K562 (cell line): ENCODE data around the gene COL20A1. TPM values are rescaled to one million over a fixed set of nuclear protein-coding genes. Genes with fewer than 3 reads are reported as not detected.

Experiments used
- ATAC-seq: fragments of 200-7000 bp; cut with Tn5 transposase; 3 replicates; pipeline ENCODE4 v1.9.1; 2020; ENCODE audit warnings: moderate library complexity
- BruUV-seq: library from RNA; stranded (reverse); fragments of 400-500 nt; replicated peaks from 2 replicates; lab custom pipeline; 2021; lab: Mats Ljungman, UMichigan
- CTCF ChIA-PET: fragments of 300-600 bp; formaldehyde crosslinking; extraction: SDS; loops from one replicate; lab custom pipeline; 2021; ENCODE audit warnings: low intra/inter-chr PET ratio; lab: Yijun Ruan, JAX
- POLR2A ChIA-PET: fragments of 300-600, 350-650 bp; sonication (Branson Sonifier 250); formaldehyde crosslinking; extraction: SDS; loops from one replicate; lab custom pipeline; 2021; ENCODE audit warnings: antibody characterized with exemption, inconsistent platforms; lab: Yijun Ruan, JAX
- DNase-seq, 4 experiments: peaks; one replicate each; pipeline versions ENCODE4 v3.0.0 to v3.0.0-alpha.2; 2011 to 2018; ENCODE audit warnings: low spot score in 3 of 4, mixed read lengths in 3 of 4; ENCODE audit errors: extremely low read depth in 1 of 4
- FAIRE-seq: peaks from 2 replicates; lab custom pipeline; 2011; peaks lifted over from hg19 to GRCh38; lab: Jason Lieb, UNC
- H2AFZ ChIP-seq: 2 replicates; pipeline ENCODE4 v1.6.0; 2011; ENCODE audit warnings: low read depth, low read length, control low read depth, inconsistent platforms
- H3K27ac ChIP-seq: fragments of 200-600 bp; 3 replicates; pipeline ENCODE4 v1.8.0; 2011; ENCODE audit warnings: low read depth, mild to moderate bottlenecking, control low read depth, inconsistent platforms, low read length, moderate library complexity, mixed read lengths; ENCODE audit errors: extremely low read depth
- H3K27me3 ChIP-seq, 2 experiments: fragments of 300-600 bp in 1 of 2; 2 replicates in 1 of 2; 3 replicates in 1 of 2; pipeline versions ENCODE4 v1.6.0 to v1.8.0; 2011; ENCODE audit warnings: inconsistent platforms in 2 of 2, low read length in 2 of 2, mild to moderate bottlenecking in 1 of 2, mixed read lengths in 1 of 2, moderate library complexity in 1 of 2; ENCODE audit not compliant: control insufficient read depth in 2 of 2, insufficient read depth in 2 of 2
- H3K36me3 ChIP-seq: fragments of 300-600 bp; 3 replicates; pipeline ENCODE4 v1.8.0; 2011; ENCODE audit warnings: mild to moderate bottlenecking, low read length, inconsistent platforms; ENCODE audit not compliant: control insufficient read depth, insufficient read depth
- H3K4me1 ChIP-seq, 2 experiments: fragments of 200-600 bp in 1 of 2; replicated peaks in 1 of 2; 2 replicates in 1 of 2; 3 replicates in 1 of 2; pipeline versions ENCODE4 v1.5.1 to v1.8.0; 2011; ENCODE audit warnings: inconsistent platforms in 2 of 2, low read length in 2 of 2, mild to moderate bottlenecking in 1 of 2, mixed read lengths in 1 of 2, moderate library complexity in 1 of 2; ENCODE audit not compliant: control insufficient read depth in 2 of 2, insufficient read depth in 2 of 2
- H3K4me2 ChIP-seq: 2 replicates; pipeline ENCODE4 v1.6.1; 2011; ENCODE audit warnings: low read length, control low read depth, inconsistent platforms, mixed read lengths; ENCODE audit not compliant: insufficient read depth
- H3K4me3 ChIP-seq: fragments of 200-600 bp; sonication (generic), shearing (Covaris generic); 2 replicates; pipeline ENCODE4 v1.5.1; 2016; ENCODE audit warnings: control low read depth, inconsistent platforms
- H3K79me2 ChIP-seq: fragments of 200-600 bp; 3 replicates; pipeline ENCODE4 v1.8.0; 2011; ENCODE audit warnings: low read length, inconsistent platforms; ENCODE audit not compliant: control insufficient read depth, insufficient read depth
- H3K9ac ChIP-seq, 2 experiments: 2 replicates each; pipeline versions ENCODE4 v1.6.0 to v1.6.1; 2011; ENCODE audit warnings: low read depth in 2 of 2, low read length in 2 of 2, control low read depth in 1 of 2, inconsistent platforms in 1 of 2, mild to moderate bottlenecking in 1 of 2, mixed read lengths in 1 of 2; ENCODE audit not compliant: insufficient read depth in 1 of 2
- H3K9me1 ChIP-seq: one replicate; pipeline ENCODE4 v1.6.0; 2011; ENCODE audit warnings: inconsistent platforms, mild to moderate bottlenecking, low read length, moderate library complexity; ENCODE audit not compliant: control insufficient read depth, insufficient read depth
- H3K9me3 ChIP-seq: replicated peaks from 2 replicates; pipeline ENCODE4 v1.5.1; 2011; ENCODE audit warnings: low read depth, low read length, inconsistent platforms; ENCODE audit not compliant: control insufficient read depth, insufficient read depth
- H4K20me1 ChIP-seq: replicated peaks from 2 replicates; pipeline ENCODE4 v1.6.1; 2011; ENCODE audit warnings: low read length, inconsistent platforms, mixed read lengths; ENCODE audit not compliant: control insufficient read depth, insufficient read depth
- FOXP1 ChIP-seq: sonication (generic); formaldehyde crosslinking; IDR thresholded peaks from 2 replicates; pipeline ENCODE4 v1.8.0; 2022; ENCODE audit warnings: mild to moderate bottlenecking, missing genetic modification reagents
- GTF2F1 ChIP-seq: IDR thresholded peaks from 2 replicates; pipeline ENCODE4 v1.6.1; 2011; ENCODE audit warnings: low read depth, low read length, improper control_type of control experiment
- WGBS: fragments of 100-300 bp; shearing (Covaris generic); methylation state at CpG from one replicate; pipeline ENCODE4 v1.1.6; 2016; ENCODE audit warnings: low coverage, mixed read lengths; ENCODE audit not compliant: insufficient coverage; ENCODE audit errors: missing lambda C conversion rate; 5-methylcytosine and 5-hydroxymethylcytosine counted together
- in situ Hi-C: fragments of 300-500 bp; cut with MboI; formaldehyde crosslinking; loops from 4 replicates; pipeline ENCODE4 v1.15.0; 2018; ENCODE audit warnings: inconsistent platforms, mixed read lengths
- intact Hi-C: fragments of 100-400 bp; cut with micrococcal nuclease; formaldehyde crosslinking; loops from 2 replicates; pipeline ENCODE4 v1.14.2; 2022
- polyA plus RNA-seq, 8 experiments: library from polyadenylated mRNA; depleted of rRNA in 4 of 8; stranded (reverse) in 5 of 8; unstranded in 3 of 8; fragments of >200 nt; fragmentation: Nextera tagmentation in 2 of 8; fragmentation: Illumina TruSeq in 1 of 8; extraction: Ambion mirVana in 2 of 8; extraction: Trizol in 1 of 8; gene quantifications; 2 replicates each; pipeline versions ENCODE4 v1.2.1 to v1.2.3, GENCODE V29; 2011 to 2014; ENCODE audit warnings: inconsistent platforms in 1 of 8, missing spikeins in 1 of 8
- total RNA-seq, 7 experiments: library from RNA; depleted of rRNA in 6 of 7; stranded (reverse); fragments of >200 nt in 6 of 7; fragmentation: Illumina TruSeq in 2 of 7; extraction: Trizol in 2 of 7; gene quantifications; 2 replicates each; pipeline versions ENCODE4 v1.2.1 to v1.2.3, GENCODE V29; 2011 to 2021; ENCODE audit warnings: low replicate concordance in 1 of 7
- TF ChIP-seq, protein P1 (sequence below): fragments of 450-650 bp; formaldehyde crosslinking; IDR thresholded peaks from 2 replicates; pipeline ENCODE4 v1.4.0; 2022; ENCODE audit warnings: mild to moderate bottlenecking, moderate library complexity
- TF ChIP-seq, protein P2 (sequence below): fragments of 450-650 bp; IDR thresholded peaks from 2 replicates; pipeline ENCODE4 v1.7.0; 2016; ENCODE audit warnings: borderline replicate concordance

COL20A1 gene
- total and polyA plus RNA-seq, 9 of the 15 experiments (the other 6 are each of a cell fraction or from before 2014, with no cell fraction given): not detected

DNA sequence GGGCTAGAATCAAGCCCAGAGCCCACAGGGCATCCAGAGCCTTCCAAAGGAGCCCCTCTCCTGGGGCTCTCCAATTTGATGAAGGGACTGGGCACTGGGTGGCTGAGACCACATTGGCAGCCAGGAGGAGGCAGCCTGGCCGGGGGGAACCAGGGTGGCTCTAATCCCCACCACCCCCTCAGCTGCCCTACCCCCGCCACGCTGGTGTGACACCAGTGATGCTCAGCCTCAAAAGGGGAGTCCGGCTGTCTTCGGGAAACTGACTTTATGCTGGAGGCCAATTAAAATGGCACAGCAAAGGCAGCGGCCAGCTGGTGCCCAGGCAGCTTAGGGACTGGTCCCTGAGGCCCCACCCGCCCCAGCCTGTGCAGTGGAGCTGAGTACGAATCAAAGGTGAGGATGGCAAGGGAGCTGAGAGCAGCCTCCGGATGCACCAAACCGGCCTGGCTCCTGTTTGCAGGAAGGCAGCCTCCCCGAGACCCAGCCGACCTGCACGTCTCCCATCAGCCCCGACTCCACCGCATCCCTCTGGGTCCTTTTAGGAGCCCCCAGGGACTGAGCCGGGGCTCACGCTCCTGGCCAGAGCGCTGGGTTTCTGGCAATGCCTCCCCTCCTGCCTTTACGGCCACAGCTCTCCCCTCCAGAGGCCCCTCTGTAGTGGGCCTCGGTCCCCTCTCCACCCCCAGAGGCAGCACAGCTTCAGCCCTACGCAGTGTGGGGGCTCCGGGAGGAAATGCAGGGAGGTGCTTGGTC lies 39.7 kb downstream of the COL20A1 start:
- no peaks in the 10 kb centered on the region for H3K9me1 ChIP-seq
- 5% methylated on average over 13 of the region's 22 CpGs for WGBS
- FAIRE-seq (no peak), DNase-seq (no peak)
- H3K4me3 ChIP-seq: no peak overlapping the region
- H3K79me2 ChIP-seq: no peaks in the 10 kb centered on the region
- peaks cover 3 to 17% of the 10 kb centered on the region in 2 experiments; a peak in 3 of 5 replicates for H3K27me3 ChIP-seq
- H4K20me1 ChIP-seq: no peaks in the 10 kb centered on the region
- no peak overlapping the region for H3K27ac ChIP-seq
- H3K9me3 ChIP-seq: peaks cover 7% of the 10 kb centered on the region; the same call in 1 of the 2 replicates
- H3K36me3 ChIP-seq: no peaks in the 10 kb centered on the region
- no peak overlapping the region for H3K9ac ChIP-seq
- BruUV-seq: no TSS peak
- POLR2A ChIA-PET: no interaction called here
- H3K4me2 ChIP-seq: no peak overlapping the region
- TF ChIP-seq, protein P1, sequence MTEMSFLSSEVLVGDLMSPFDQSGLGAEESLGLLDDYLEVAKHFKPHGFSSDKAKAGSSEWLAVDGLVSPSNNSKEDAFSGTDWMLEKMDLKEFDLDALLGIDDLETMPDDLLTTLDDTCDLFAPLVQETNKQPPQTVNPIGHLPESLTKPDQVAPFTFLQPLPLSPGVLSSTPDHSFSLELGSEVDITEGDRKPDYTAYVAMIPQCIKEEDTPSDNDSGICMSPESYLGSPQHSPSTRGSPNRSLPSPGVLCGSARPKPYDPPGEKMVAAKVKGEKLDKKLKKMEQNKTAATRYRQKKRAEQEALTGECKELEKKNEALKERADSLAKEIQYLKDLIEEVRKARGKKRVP: no peak
- no peak for TF ChIP-seq GTF2F1
- TF ChIP-seq, protein P2, sequence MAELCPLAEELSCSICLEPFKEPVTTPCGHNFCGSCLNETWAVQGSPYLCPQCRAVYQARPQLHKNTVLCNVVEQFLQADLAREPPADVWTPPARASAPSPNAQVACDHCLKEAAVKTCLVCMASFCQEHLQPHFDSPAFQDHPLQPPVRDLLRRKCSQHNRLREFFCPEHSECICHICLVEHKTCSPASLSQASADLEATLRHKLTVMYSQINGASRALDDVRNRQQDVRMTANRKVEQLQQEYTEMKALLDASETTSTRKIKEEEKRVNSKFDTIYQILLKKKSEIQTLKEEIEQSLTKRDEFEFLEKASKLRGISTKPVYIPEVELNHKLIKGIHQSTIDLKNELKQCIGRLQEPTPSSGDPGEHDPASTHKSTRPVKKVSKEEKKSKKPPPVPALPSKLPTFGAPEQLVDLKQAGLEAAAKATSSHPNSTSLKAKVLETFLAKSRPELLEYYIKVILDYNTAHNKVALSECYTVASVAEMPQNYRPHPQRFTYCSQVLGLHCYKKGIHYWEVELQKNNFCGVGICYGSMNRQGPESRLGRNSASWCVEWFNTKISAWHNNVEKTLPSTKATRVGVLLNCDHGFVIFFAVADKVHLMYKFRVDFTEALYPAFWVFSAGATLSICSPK: no peak
- no peak for TF ChIP-seq FOXP1 (CRISPR knock-in tag)
- TF ChIP-seq, all 486 proteins: peak for 0
- Histone ChIP-seq H3K4me1 (peaks cover 0 to 20% of the 10 kb centered on the region in 2 experiments; a peak in 1 of 5 replicates), H2AFZ (no peak overlapping the region)
- CTCF ChIA-PET: no interaction called here
- intact Hi-C loops (no loop called here), in situ Hi-C loops (no loop called here)
- no peak for ATAC-seq
